ENCODE results near the gene HDGF. TPM values are rescaled to one million over a fixed set of nuclear protein-coding genes. Genes with fewer than 3 reads are reported as not detected.

Gene HDGF
- total and polyA plus RNA-seq, 10 donors, result 48.8 to 143 (median 95.6) TPM

- no peaks in the 10 kb centered on the region for H3K9me3 ChIP-seq
- intact Hi-C loops (cut with DNase I; ENCODE audit: low total_unique reads), result no loop called here
- no peak for TF ChIP-seq CTCF (IDR thresholded peaks at IDR 0.05 in 8 of 11, conservative IDR thresholded peaks at IDR 0.05 in 3 of 11)
- no peak for TF ChIP-seq POLR2A (IDR thresholded peaks at IDR 0.05)
- no peak overlapping the region for H3K4me3 ChIP-seq
- no peak overlapping the region for H3K27ac ChIP-seq
- H3K27me3 ChIP-seq (replicated peaks in 1 of 7), result no peaks in the 10 kb centered on the region
- 92 to 95% (median 93%) methylated on average over 2 of the region's 2 CpGs for WGBS, 5 donors
- peaks cover 4 to 100% (median 69%) of the 10 kb centered on the region in 6 donors for H3K36me3 ChIP-seq
- no peak for DNase-seq
- peaks cover 0 to 29% (median 0%) of the 10 kb centered on the region in 6 donors for H3K4me1 ChIP-seq
Measured at GRCh38 chr1:156788136-156788535, 36.7 kb upstream of the HDGF start.

DNA sequence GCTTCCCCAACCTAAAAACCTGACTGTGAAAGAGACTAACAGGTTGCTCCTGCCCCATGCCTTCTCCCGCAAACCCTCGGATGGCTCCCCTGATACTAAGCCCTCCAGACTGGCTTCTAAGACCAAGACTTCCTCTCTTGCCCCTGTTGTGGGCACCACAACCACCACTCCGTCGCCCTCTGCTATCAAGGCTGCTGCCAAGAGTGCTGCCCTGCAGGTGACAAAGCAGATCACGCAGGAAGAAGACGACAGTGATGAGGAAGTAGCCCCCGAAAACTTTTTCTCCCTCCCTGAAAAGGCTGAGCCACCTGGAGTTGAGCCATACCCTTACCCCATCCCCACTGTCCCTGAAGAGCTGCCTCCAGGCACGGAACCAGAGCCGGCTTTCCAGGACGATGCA, 35.2 kb upstream of the HDGF start:
- peaks cover 0 to 37% (median 6%) of the 10 kb centered on the region in 6 donors for H3K4me1 ChIP-seq

GRCh38 chr1:156785458-156785857, 34.0 kb upstream of the HDGF start:
- intact Hi-C loops (cut with DNase I; ENCODE audit: low total_unique reads), result no loop called here
- Histone ChIP-seq H3K9me3 (no peaks in the 10 kb centered on the region), H3K27ac (no peak overlapping the region), H3K27me3 (replicated peaks in 1 of 7) (no peaks in the 10 kb centered on the region), H3K36me3 (peaks cover 4 to 100% (median 52%) of the 10 kb centered on the region in 6 donors), H3K4me1 (peaks cover 0 to 49% (median 11%) of the 10 kb centered on the region in 6 donors), H3K4me3 (no peak overlapping the region)
- 66 to 79% (median 73%) methylated on average over 6 of the region's 6 CpGs for WGBS, 5 donors
- DNase-seq, result no peak
- TF ChIP-seq POLR2A (IDR thresholded peaks at IDR 0.05) (no peak), CTCF (IDR thresholded peaks at IDR 0.05 in 8 of 11, conservative IDR thresholded peaks at IDR 0.05 in 3 of 11) (no peak), POLR2AphosphoS5 (IDR thresholded peaks at IDR 0.05) (no peak)

More for the DNA sequence above, 35.2 kb upstream of the HDGF start:
- H3K9me3 ChIP-seq, result no peaks in the 10 kb centered on the region
- DNase-seq, result no peak
- TF ChIP-seq POLR2A (IDR thresholded peaks at IDR 0.05) (no peak), CTCF (IDR thresholded peaks at IDR 0.05 in 8 of 11, conservative IDR thresholded peaks at IDR 0.05 in 3 of 11) (no peak), POLR2AphosphoS5 (IDR thresholded peaks at IDR 0.05) (peak in 1 of 3 donors; percentile 20)
- H3K36me3 ChIP-seq, result peaks cover 4 to 100% (median 62%) of the 10 kb centered on the region in 6 donors
- intact Hi-C loops (cut with DNase I; ENCODE audit: low total_unique reads), result no loop called here
- H3K27me3 ChIP-seq (replicated peaks in 1 of 7), result no peaks in the 10 kb centered on the region
- WGBS, 5 donors, result 35 to 79% (median 50%) methylated on average over 10 of the region's 10 CpGs
- no peak overlapping the region for H3K4me3 ChIP-seq
- no peak overlapping the region for H3K27ac ChIP-seq

- DNase-seq, result no peak
- peaks cover 0 to 91% (median 31%) of the 10 kb centered on the region in 6 donors for H3K36me3 ChIP-seq
- no peak overlapping the region for H3K4me3 ChIP-seq
- TF ChIP-seq CTCF (IDR thresholded peaks at IDR 0.05 in 8 of 11, conservative IDR thresholded peaks at IDR 0.05 in 3 of 11) (no peak), POLR2AphosphoS5 (IDR thresholded peaks at IDR 0.05) (no peak), POLR2A (IDR thresholded peaks at IDR 0.05) (no peak)
- H3K27me3 ChIP-seq (replicated peaks in 1 of 7), result no peaks in the 10 kb centered on the region
- H3K9me3 ChIP-seq, result no peaks in the 10 kb centered on the region
- peak overlapping the region in 1 of 8 donors; percentile 14 for H3K27ac ChIP-seq
- peaks cover 6 to 78% (median 29%) of the 10 kb centered on the region in 6 donors for H3K4me1 ChIP-seq
- intact Hi-C loops (cut with DNase I; ENCODE audit: low total_unique reads), result no loop called here
Measured at GRCh38 chr1:156781585-156782186, 30.2 kb upstream of the HDGF start.

All from spleen (tissue), 11 donors.